Panc1 (cell line): Measurements from ENCODE around the gene TNNI3K.

Experiments
- CTCF ChIP-seq: fragments of 450-650 bp; IDR thresholded peaks from 2 replicates; pipeline ENCODE4 v1.5.1; 2017; ENCODE audit warnings: mild to moderate bottlenecking
- POLR2AphosphoS5 ChIP-seq: IDR thresholded peaks from 2 replicates; pipeline ENCODE4 v1.6.1; 2012; ENCODE audit warnings: mild to moderate bottlenecking, low read depth, low read length, moderate library complexity
- TCF7L2 ChIP-seq: IDR thresholded peaks from 2 replicates; pipeline ENCODE4 v1.6.1; 2011; ENCODE audit warnings: mild to moderate bottlenecking, low read depth, low read length, inconsistent platforms

GRCh38 chr1:74584185-74584584 is 349.0 kb downstream of the TNNI3K start:
- no peak for TF ChIP-seq CTCF
- TF ChIP-seq TCF7L2 = no peak
- no peak for TF ChIP-seq POLR2AphosphoS5
